GM12878 (cell line): ENCODE data around the gene COL8A2. TPM values are rescaled to one million over a fixed set of nuclear protein-coding genes. Genes with fewer than 3 reads are reported as not detected.

ENCODE experiments used
- CEBPB ChIP-seq, 2 experiments: fragments of 150-350 bp in 1 of 2; IDR thresholded peaks; 2 replicates each; pipeline ENCODE4 v1.6.1; 2012 to 2014; ENCODE audit warnings: low read depth in 2 of 2, low read length in 2 of 2, borderline replicate concordance in 1 of 2, inconsistent platforms in 1 of 2
- MEF2B ChIP-seq: fragments of 450-650 bp; IDR thresholded peaks from 2 replicates; pipeline ENCODE4 v1.6.1; 2018; ENCODE audit warnings: mild to moderate bottlenecking, moderate library complexity; ENCODE audit not compliant: partially characterized antibody, poor library complexity, severe bottlenecking
- NFIC ChIP-seq: IDR thresholded peaks from 2 replicates; pipeline ENCODE4 v1.6.1; 2012; ENCODE audit warnings: low read depth, mild to moderate bottlenecking, inconsistent platforms, low read length, moderate library complexity
- NFYB ChIP-seq: IDR thresholded peaks from 2 replicates; pipeline ENCODE4 v1.6.1; 2011; ENCODE audit warnings: low read depth, mild to moderate bottlenecking, low read length, improper control_type of control experiment, moderate library complexity; ENCODE audit not compliant: insufficient read depth
- NR2C1 ChIP-seq: fragments of 450-650 bp; IDR thresholded peaks from 2 replicates; pipeline ENCODE4 v1.6.1; 2017; ENCODE audit warnings: antibody characterized with exemption, mild to moderate bottlenecking, moderate library complexity
- RB1 ChIP-seq: fragments of 450-650 bp; formaldehyde crosslinking; IDR thresholded peaks from 2 replicates; pipeline ENCODE4 v1.6.1; 2017; ENCODE audit warnings: mild to moderate bottlenecking, borderline replicate concordance
- SIX5 ChIP-seq: IDR thresholded peaks from 2 replicates; pipeline ENCODE4 v1.6.1; 2011; ENCODE audit warnings: mild to moderate bottlenecking, low read depth, low read length, moderate library complexity; ENCODE audit not compliant: severe bottlenecking
- SMAD1 ChIP-seq: fragments of 450-650 bp; IDR thresholded peaks from 2 replicates; pipeline ENCODE4 v1.6.1; 2018; ENCODE audit warnings: mild to moderate bottlenecking, low read depth; ENCODE audit not compliant: partially characterized antibody
- SRF ChIP-seq, 2 experiments: IDR thresholded peaks; 2 replicates each; pipeline ENCODE4 v1.6.1; 2011; ENCODE audit warnings: low read depth in 2 of 2, low read length in 2 of 2, mild to moderate bottlenecking in 1 of 2, moderate library complexity in 1 of 2
- TARDBP ChIP-seq: IDR thresholded peaks from 2 replicates; pipeline ENCODE4 v1.6.1; 2016; ENCODE audit warnings: borderline replicate concordance
- TCF7 ChIP-seq: IDR thresholded peaks from 2 replicates; pipeline ENCODE4 v1.6.1; 2014; ENCODE audit warnings: antibody characterized with exemption, borderline replicate concordance
- YY1 ChIP-seq: IDR thresholded peaks from 2 replicates; pipeline ENCODE4 v1.6.1; 2011; ENCODE audit warnings: low read depth, mild to moderate bottlenecking, low read length
- ZNF217 ChIP-seq: fragments of 450-650 bp; IDR thresholded peaks from 2 replicates; pipeline ENCODE4 v1.6.1; 2017; ENCODE audit warnings: antibody characterized with exemption, mild to moderate bottlenecking
- polyA plus RNA-seq, 11 experiments: library from polyadenylated mRNA; depleted of rRNA in 4 of 11; unstranded in 6 of 11; stranded (reverse) in 5 of 11; fragments of >200 nt; fragmentation: Nextera tagmentation in 4 of 11; fragmentation: Illumina TruSeq in 1 of 11; extraction: Ambion mirVana in 4 of 11; extraction: Trizol in 1 of 11; gene quantifications; 1 replicate in 1 of 11; 2 replicates in 10 of 11; pipeline versions ENCODE4 v1.2.1 to v1.2.3, GENCODE V29; 2011 to 2016; ENCODE audit warnings: inconsistent platforms in 2 of 11, missing spikeins in 2 of 11, low read depth in 1 of 11
- total RNA-seq, 4 experiments: library from RNA; depleted of rRNA in 3 of 4; stranded (reverse); fragments of >200 nt in 3 of 4; fragmentation: Illumina TruSeq in 1 of 4; extraction: Trizol in 1 of 4; gene quantifications; 2 replicates each; pipeline versions ENCODE4 v1.2.1 to v1.2.3, GENCODE V29; 2013 to 2021
- TF ChIP-seq, protein P1 (sequence below): fragments of 450-650 bp; IDR thresholded peaks from 2 replicates; pipeline ENCODE4 v1.6.1; 2017; ENCODE audit warnings: low read depth, mild to moderate bottlenecking, moderate library complexity
- TF ChIP-seq, protein P2 (sequence below): fragments of 450-650 bp; IDR thresholded peaks from 2 replicates; pipeline ENCODE4 v1.6.1; 2017; ENCODE audit warnings: mild to moderate bottlenecking, low read depth, inconsistent platforms; ENCODE audit not compliant: poor library complexity, severe bottlenecking
- TF ChIP-seq, protein P3 (sequence below): fragments of 450-650 bp; IDR thresholded peaks from 2 replicates; pipeline ENCODE4 v1.6.1; 2017; ENCODE audit warnings: borderline replicate concordance
- TF ChIP-seq, protein P4 (sequence below), 3 experiments: IDR thresholded peaks in 2 of 3; conservative IDR thresholded peaks in 1 of 3; 2 replicates each; pipeline ENCODE4 v1.5.1; 2011; ENCODE audit warnings: low read depth in 3 of 3, low read length in 3 of 3, mild to moderate bottlenecking in 3 of 3, control low read depth in 2 of 3, moderate library complexity in 2 of 3, inconsistent platforms in 1 of 3, mixed read lengths in 1 of 3; ENCODE audit not compliant: control insufficient read depth in 2 of 3, insufficient read depth in 1 of 3; ENCODE audit errors: extremely low read depth in 1 of 3
- TF ChIP-seq, protein P5 (sequence below): fragments of 450-650 bp; formaldehyde crosslinking; IDR thresholded peaks from 2 replicates; pipeline ENCODE4 v1.4.0; 2022; ENCODE audit warnings: mild to moderate bottlenecking, moderate library complexity

Gene COL8A2
- total and polyA plus RNA-seq, 10 of the 15 experiments (the other 5 are each of a cell fraction or from before 2014, with no cell fraction given) = 0.01 TPM; not detected in 9

DNA sequence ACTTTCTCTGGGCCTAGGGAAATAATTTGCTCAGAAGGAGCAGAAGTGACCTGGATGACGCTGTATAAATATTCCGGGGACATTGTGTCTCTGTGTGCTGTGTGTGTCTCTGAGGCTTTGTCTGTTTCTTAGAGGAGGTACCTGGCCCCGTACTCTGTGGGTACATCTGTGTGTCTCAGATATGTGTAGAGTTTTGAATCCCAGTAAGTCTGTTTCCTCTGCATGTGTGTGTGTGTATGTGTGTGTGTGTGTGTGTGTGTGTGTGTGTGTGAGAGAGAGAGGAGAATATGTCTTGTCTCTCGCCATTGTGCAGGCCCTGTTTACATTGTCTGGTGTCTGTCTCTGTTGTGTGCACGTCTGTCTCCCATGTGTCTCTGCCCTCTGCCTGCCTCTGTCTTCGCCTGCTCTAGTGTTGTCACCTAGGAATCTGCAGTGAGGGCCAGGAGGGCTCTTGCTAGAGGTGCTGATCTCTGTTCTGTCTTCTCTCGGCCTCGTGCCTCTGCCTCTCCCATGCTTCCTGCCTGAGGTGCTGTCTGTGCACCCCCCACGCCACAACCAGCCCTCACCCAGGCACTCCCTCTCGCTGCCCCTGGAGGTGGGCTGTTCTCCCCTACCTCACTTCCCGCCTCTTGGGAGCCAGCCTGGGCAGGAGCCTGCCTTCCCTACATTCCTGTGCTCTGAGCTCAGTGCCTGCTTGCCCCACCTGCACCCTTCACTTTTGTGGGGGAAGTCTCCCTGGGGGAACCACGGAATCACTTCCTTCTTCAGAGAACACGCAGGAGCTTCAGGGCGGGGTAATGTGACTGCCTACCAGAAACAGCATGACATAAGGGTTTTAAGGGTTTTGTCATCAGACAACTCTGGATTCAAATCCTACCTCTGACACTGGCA is 36.9 kb upstream of the COL8A2 start (continued):
- TF ChIP-seq, protein P1, sequence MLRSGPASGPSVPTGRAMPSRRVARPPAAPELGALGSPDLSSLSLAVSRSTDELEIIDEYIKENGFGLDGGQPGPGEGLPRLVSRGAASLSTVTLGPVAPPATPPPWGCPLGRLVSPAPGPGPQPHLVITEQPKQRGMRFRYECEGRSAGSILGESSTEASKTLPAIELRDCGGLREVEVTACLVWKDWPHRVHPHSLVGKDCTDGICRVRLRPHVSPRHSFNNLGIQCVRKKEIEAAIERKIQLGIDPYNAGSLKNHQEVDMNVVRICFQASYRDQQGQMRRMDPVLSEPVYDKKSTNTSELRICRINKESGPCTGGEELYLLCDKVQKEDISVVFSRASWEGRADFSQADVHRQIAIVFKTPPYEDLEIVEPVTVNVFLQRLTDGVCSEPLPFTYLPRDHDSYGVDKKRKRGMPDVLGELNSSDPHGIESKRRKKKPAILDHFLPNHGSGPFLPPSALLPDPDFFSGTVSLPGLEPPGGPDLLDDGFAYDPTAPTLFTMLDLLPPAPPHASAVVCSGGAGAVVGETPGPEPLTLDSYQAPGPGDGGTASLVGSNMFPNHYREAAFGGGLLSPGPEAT = peak; percentile 73
- TF ChIP-seq MEF2B (peak; percentile 78), NR2C1 (no peak), TCF7 (no peak), SRF (IDR thresholded peaks at IDR 0.05; ENCODE audit: low read depth in 2 of 2, low read length in 2 of 2) (no peak), SMAD1 (no peak), RB1 (no peak), SIX5 (no peak), TARDBP (no peak), NFYB (no peak), ZNF217 (no peak), CEBPB (IDR thresholded peaks at IDR 0.05; ENCODE audit: borderline replicate concordance in 1 of 2, low read depth in 2 of 2, low read length in 2 of 2) (no peak), NFIC (no peak), YY1 (no peak)
- TF ChIP-seq, protein P2, sequence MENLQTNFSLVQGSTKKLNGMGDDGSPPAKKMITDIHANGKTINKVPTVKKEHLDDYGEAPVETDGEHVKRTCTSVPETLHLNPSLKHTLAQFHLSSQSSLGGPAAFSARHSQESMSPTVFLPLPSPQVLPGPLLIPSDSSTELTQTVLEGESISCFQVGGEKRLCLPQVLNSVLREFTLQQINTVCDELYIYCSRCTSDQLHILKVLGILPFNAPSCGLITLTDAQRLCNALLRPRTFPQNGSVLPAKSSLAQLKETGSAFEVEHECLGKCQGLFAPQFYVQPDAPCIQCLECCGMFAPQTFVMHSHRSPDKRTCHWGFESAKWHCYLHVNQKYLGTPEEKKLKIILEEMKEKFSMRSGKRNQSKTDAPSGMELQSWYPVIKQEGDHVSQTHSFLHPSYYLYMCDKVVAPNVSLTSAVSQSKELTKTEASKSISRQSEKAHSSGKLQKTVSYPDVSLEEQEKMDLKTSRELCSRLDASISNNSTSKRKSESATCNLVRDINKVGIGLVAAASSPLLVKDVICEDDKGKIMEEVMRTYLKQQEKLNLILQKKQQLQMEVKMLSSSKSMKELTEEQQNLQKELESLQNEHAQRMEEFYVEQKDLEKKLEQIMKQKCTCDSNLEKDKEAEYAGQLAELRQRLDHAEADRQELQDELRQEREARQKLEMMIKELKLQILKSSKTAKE = no peak
- TF ChIP-seq, protein P3, sequence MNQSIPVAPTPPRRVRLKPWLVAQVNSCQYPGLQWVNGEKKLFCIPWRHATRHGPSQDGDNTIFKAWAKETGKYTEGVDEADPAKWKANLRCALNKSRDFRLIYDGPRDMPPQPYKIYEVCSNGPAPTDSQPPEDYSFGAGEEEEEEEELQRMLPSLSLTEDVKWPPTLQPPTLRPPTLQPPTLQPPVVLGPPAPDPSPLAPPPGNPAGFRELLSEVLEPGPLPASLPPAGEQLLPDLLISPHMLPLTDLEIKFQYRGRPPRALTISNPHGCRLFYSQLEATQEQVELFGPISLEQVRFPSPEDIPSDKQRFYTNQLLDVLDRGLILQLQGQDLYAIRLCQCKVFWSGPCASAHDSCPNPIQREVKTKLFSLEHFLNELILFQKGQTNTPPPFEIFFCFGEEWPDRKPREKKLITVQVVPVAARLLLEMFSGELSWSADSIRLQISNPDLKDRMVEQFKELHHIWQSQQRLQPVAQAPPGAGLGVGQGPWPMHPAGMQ = 0 out of 2 replicates have a peak, but pooled peaks have one; percentile 17
- TF ChIP-seq, protein P4, sequence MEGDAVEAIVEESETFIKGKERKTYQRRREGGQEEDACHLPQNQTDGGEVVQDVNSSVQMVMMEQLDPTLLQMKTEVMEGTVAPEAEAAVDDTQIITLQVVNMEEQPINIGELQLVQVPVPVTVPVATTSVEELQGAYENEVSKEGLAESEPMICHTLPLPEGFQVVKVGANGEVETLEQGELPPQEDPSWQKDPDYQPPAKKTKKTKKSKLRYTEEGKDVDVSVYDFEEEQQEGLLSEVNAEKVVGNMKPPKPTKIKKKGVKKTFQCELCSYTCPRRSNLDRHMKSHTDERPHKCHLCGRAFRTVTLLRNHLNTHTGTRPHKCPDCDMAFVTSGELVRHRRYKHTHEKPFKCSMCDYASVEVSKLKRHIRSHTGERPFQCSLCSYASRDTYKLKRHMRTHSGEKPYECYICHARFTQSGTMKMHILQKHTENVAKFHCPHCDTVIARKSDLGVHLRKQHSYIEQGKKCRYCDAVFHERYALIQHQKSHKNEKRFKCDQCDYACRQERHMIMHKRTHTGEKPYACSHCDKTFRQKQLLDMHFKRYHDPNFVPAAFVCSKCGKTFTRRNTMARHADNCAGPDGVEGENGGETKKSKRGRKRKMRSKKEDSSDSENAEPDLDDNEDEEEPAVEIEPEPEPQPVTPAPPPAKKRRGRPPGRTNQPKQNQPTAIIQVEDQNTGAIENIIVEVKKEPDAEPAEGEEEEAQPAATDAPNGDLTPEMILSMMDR (IDR thresholded peaks at IDR 0.05 in 2 of 3, conservative IDR thresholded peaks at IDR 0.05 in 1 of 3; ENCODE audit: control insufficient read depth in 2 of 3, extremely low read depth in 1 of 3, insufficient read depth in 1 of 3, low read depth in 3 of 3, low read length in 3 of 3) = no peak
- TF ChIP-seq, protein P5, sequence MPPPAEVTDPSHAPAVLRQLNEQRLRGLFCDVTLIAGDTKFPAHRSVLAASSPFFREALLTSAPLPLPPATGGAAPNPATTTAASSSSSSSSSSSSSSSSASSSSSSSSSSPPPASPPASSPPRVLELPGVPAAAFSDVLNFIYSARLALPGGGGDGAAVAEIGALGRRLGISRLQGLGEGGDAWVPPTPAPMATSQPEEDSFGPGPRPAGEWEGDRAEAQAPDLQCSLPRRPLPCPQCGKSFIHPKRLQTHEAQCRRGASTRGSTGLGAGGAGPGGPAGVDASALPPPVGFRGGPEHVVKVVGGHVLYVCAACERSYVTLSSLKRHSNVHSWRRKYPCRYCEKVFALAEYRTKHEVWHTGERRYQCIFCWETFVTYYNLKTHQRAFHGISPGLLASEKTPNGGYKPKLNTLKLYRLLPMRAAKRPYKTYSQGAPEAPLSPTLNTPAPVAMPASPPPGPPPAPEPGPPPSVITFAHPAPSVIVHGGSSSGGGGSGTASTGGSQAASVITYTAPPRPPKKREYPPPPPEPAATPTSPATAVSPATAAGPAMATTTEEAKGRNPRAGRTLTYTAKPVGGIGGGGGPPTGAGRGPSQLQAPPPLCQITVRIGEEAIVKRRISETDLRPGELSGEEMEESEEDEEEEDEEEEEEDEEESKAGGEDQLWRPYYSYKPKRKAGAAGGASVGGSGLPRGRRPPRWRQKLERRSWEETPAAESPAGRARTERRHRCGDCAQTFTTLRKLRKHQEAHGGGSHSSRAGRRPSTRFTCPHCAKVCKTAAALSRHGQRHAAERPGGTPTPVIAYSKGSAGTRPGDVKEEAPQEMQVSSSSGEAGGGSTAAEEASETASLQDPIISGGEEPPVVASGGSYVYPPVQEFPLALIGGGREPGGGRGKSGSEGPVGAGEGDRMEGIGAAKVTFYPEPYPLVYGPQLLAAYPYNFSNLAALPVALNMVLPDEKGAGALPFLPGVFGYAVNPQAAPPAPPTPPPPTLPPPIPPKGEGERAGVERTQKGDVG (CRISPR knock-in tag) = no peak
